Measurements from ENCODE around the gene GALNT7. TPM values are rescaled to one million over a fixed set of nuclear protein-coding genes. Genes with fewer than 3 reads are reported as not detected.

Gene GALNT7
- polyA plus RNA-seq, 1 of the 3 experiments (the other 2 are of a cell fraction) = 14.8 TPM

GRCh38 chr4:173134426-173134825 is 34.2 kb upstream of the GALNT7 start:
- Histone ChIP-seq H3K9me3 (no peaks in the 10 kb centered on the region), H3K79me2 (ENCODE audit: insufficient read depth) (no peaks in the 10 kb centered on the region), H3K9me2 (no peaks in the 10 kb centered on the region), H3K9ac (no peak overlapping the region), H3K4me2 (no peak overlapping the region), H3K4me1 (ENCODE audit: control insufficient read depth in 1 of 2, insufficient read depth in 2 of 2, low read depth in 1 of 2, low read length in 1 of 2) (no peaks in the 10 kb centered on the region), H4K20me1 (ENCODE audit: insufficient read depth) (no peaks in the 10 kb centered on the region), H3K4me3 (ENCODE audit: low read depth in 2 of 2, low read length in 1 of 2) (no peak overlapping the region), H2AFZ (ENCODE audit: low read depth) (no peak overlapping the region), H3K36me3 (replicated peaks in 1 of 2; ENCODE audit: control insufficient read depth in 1 of 2, insufficient read depth in 2 of 2, low read length in 1 of 2) (no peaks in the 10 kb centered on the region), H3F3A (replicated peaks; ENCODE audit: insufficient read depth) (no peaks in the 10 kb centered on the region), H3K27me3 (ENCODE audit: insufficient read depth) (no peaks in the 10 kb centered on the region), H3K27ac (ENCODE audit: low read depth in 2 of 2, low read length in 1 of 2) (no peak overlapping the region)
- TF ChIP-seq ELF1 (IDR thresholded peaks at IDR 0.05) = no peak
- no peak for TF ChIP-seq GABPA (IDR thresholded peaks at IDR 0.05; ENCODE audit: low read depth)
- no peak for TF ChIP-seq EZH2phosphoT487 (IDR thresholded peaks at IDR 0.05; ENCODE audit: borderline replicate concordance, low read depth)
- TF ChIP-seq MXI1 (IDR thresholded peaks at IDR 0.05; ENCODE audit: low read depth, low read length) = no peak
- no peak for TF ChIP-seq NRF1 (IDR thresholded peaks at IDR 0.05; ENCODE audit: low read depth, low read length)
- no peak for TF ChIP-seq SIN3A (IDR thresholded peaks at IDR 0.05; ENCODE audit: borderline replicate concordance, low read depth, low read length)
- no peak for TF ChIP-seq GATA2 (CRISPR knock-in tag; IDR thresholded peaks at IDR 0.05)
- TF ChIP-seq POLR2AphosphoS5 (IDR thresholded peaks at IDR 0.05; ENCODE audit: low read depth, low read length) = no peak
- no peak for TF ChIP-seq RFX5 (IDR thresholded peaks at IDR 0.05; ENCODE audit: low read length)
- no peak for TF ChIP-seq CHD2 (IDR thresholded peaks at IDR 0.05; ENCODE audit: low read length, partially characterized antibody)
- no peak for TF ChIP-seq YY1 (IDR thresholded peaks at IDR 0.05; ENCODE audit: low read depth)
- no peak for TF ChIP-seq TAF1 (IDR thresholded peaks at IDR 0.05; ENCODE audit: borderline replicate concordance, low read depth, low read length)
- TF ChIP-seq REST (IDR thresholded peaks at IDR 0.05; ENCODE audit: low read depth, low read length) = no peak
- no peak for TF ChIP-seq USF1 (IDR thresholded peaks at IDR 0.05; ENCODE audit: borderline replicate concordance, low read depth)
- no peak for DNase-seq
- ChIA-PET CTCF (no interaction called here), POLR2A (no interaction called here)
- 81% methylated on average over 2 of the region's 2 CpGs for WGBS (ENCODE audit: low lambda C conversion rate)

- POLR2A ChIA-PET = no interaction called here
- TF ChIP-seq NRF1 (IDR thresholded peaks at IDR 0.05; ENCODE audit: low read depth, low read length) = no peak
- TF ChIP-seq POLR2AphosphoS5 (IDR thresholded peaks at IDR 0.05; ENCODE audit: low read depth, low read length) = no peak
- TF ChIP-seq SIN3A (IDR thresholded peaks at IDR 0.05; ENCODE audit: borderline replicate concordance, low read depth, low read length) = no peak
- no peak for TF ChIP-seq NFIC (IDR thresholded peaks at IDR 0.05; ENCODE audit: borderline replicate concordance)
- no peak for TF ChIP-seq YY1 (IDR thresholded peaks at IDR 0.05; ENCODE audit: low read depth)
- TF ChIP-seq TAF1 (IDR thresholded peaks at IDR 0.05; ENCODE audit: borderline replicate concordance, low read depth, low read length) = no peak
- 0 out of 2 replicates have a peak, but pooled peaks have one; percentile 27 for TF ChIP-seq FOSL2 (IDR thresholded peaks at IDR 0.05; ENCODE audit: borderline replicate concordance, low read depth)
- no peak for TF ChIP-seq RXRA (IDR thresholded peaks at IDR 0.05; ENCODE audit: borderline replicate concordance, low read depth)
- TF ChIP-seq JUND (IDR thresholded peaks at IDR 0.05) = peak; percentile 41
- Histone ChIP-seq H3K9me2 (no peaks in the 10 kb centered on the region), H3F3A (replicated peaks; ENCODE audit: insufficient read depth) (no peaks in the 10 kb centered on the region), H4K20me1 (ENCODE audit: insufficient read depth) (no peaks in the 10 kb centered on the region), H3K4me2 (no peak overlapping the region), H3K4me1 (ENCODE audit: control insufficient read depth in 1 of 2, insufficient read depth in 2 of 2, low read depth in 1 of 2, low read length in 1 of 2) (no peaks in the 10 kb centered on the region), H3K27ac (ENCODE audit: low read depth in 2 of 2, low read length in 1 of 2) (no peak overlapping the region), H2AFZ (ENCODE audit: low read depth) (no peak overlapping the region), H3K79me2 (ENCODE audit: insufficient read depth) (no peaks in the 10 kb centered on the region), H3K27me3 (ENCODE audit: insufficient read depth) (no peaks in the 10 kb centered on the region), H3K9me3 (no peaks in the 10 kb centered on the region), H3K36me3 (replicated peaks in 1 of 2; ENCODE audit: control insufficient read depth in 1 of 2, insufficient read depth in 2 of 2, low read length in 1 of 2) (no peaks in the 10 kb centered on the region), H3K9ac (no peak overlapping the region), H3K4me3 (ENCODE audit: low read depth in 2 of 2, low read length in 1 of 2) (no peak overlapping the region)
- CTCF ChIA-PET = no interaction called here
- 67% methylated on average over 3 of the region's 3 CpGs for WGBS (ENCODE audit: low lambda C conversion rate)
- DNase-seq = no peak
Measured at GRCh38 chr4:173135241-173135847, 33.3 kb upstream of the GALNT7 start.
